Measurements from ENCODE around the gene SPIRE2.
"Not testable (repeated sequence)": the region's sequence is repeated elsewhere in the genome, so short reads cannot be mapped to it uniquely, and the experiment has no call there.

SPIRE2 gene

GRCh38 chr16:89912143-89912542, 83.9 kb downstream of the SPIRE2 start:
- no peak for DNase-seq (ENCODE audit: low read depth in 2 of 2, low spot score in 1 of 2)

- no peak for DNase-seq (ENCODE audit: low read depth in 2 of 2, low spot score in 1 of 2)
Measured at GRCh38 chr16:89912627-89913026, 84.4 kb downstream of the SPIRE2 start.

- DNase-seq (ENCODE audit: low read depth in 2 of 2, low spot score in 1 of 2): no peak
Measured at GRCh38 chr16:89913408-89914387, 85.4 kb downstream of the SPIRE2 start.

DNA sequence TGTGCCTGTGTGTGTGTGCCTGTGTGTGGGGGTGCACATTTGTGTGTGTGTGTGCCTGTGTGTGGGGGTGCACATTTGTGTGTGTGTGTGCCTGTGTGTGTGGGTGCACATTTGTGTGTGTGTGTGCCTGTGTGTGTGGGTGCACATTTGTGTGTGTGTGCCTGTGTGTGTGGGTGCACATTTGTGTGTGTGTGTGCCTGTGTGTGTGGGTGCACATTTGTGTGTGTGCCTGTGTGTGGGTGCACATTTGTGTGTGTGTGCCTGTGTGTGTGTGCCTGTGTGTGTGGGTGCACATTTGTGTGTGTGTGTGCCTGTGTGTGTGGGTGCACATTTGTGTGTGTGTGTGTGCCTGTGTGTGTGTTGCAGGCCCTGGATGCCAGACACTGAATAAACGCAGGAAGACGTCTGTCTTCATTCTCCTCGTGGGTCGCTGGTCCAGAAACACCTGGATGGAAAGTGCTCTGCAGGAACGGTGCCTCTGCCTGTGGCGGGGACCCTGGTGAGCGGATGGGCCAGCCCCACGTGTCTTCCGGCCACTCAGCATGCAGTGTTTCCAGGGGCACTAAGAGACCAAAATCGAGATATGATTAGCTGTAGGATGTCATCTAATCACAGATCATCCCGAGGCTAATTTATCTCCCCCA, 86.5 kb downstream of the SPIRE2 start:
- not testable (repeated sequence) for DNase-seq (ENCODE audit: low read depth in 2 of 2, low spot score in 1 of 2)

- no peak for DNase-seq (ENCODE audit: low read depth in 2 of 2, low spot score in 1 of 2)
Measured at GRCh38 chr16:89915303-89916232, 87.3 kb downstream of the SPIRE2 start.

- DNase-seq (ENCODE audit: low read depth in 2 of 2, low spot score in 1 of 2): peak; percentile 32 to 58
Measured at GRCh38 chr16:89917773-89918452, 89.6 kb downstream of the SPIRE2 start.

DNA sequence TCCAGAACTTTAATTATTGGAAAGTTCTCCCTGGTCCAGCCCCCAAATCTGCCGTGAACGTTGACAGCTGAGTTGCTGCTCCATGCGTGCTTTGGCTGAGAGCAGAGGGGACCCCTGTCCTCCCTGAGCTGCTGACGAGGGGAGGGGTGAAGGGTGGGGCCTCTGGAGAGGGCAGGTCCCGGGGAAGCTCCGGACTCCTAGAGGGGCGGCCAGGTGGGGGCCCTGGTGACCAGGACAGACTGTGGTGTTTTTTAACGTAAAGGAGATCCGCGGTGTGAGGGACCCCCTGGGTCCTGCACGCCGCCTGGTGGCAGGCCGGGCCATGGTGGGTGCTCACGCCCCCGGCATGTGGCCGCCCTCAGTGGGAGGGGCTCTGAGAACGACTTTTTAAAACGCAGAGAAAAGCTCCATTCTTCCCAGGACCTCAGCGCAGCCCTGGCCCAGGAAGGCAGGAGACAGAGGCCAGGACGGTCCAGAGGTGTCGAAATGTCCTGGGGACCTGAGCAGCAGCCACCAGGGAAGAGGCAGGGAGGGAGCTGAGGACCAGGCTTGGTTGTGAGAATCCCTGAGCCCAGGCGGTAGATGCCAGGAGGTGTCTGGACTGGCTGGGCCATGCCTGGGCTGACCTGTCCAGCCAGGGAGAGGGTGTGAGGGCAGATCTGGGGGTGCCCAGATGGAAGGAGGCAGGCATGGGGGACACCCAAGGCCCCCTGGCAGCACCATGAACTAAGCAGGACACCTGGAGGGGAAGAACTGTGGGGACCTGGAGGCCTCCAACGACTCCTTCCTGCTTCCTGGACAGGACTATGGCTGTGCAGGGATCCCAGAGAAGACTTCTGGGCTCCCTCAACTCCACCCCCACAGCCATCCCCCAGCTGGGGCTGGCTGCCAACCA, 90.4 kb downstream of the SPIRE2 start, which contains the start of gene MC1R:
Gene MC1R (plus strand): TSS at position 410 of the 895 bp plus-strand sequence. CDS start 397 bp downstream, at position 807.
- DNase-seq (ENCODE audit: low read depth in 2 of 2, low spot score in 1 of 2): no peak

- no peak for DNase-seq (ENCODE audit: low read depth in 2 of 2, low spot score in 1 of 2)
Measured at GRCh38 chr16:89919535-89920406, 91.5 kb downstream of the SPIRE2 start.

GRCh38 chr16:89920723-89921122, 92.4 kb downstream of the SPIRE2 start:
- no peak for DNase-seq (ENCODE audit: low read depth in 2 of 2, low spot score in 1 of 2)
